ENCODE results near the gene AHI1. TPM values are rescaled to one million over a fixed set of nuclear protein-coding genes. Genes with fewer than 3 reads are reported as not detected.

The AHI1 gene
- total RNA-seq, 4 donors from 2014 or later, result 30.8 to 57.6 (median 38.0) TPM

DNA sequence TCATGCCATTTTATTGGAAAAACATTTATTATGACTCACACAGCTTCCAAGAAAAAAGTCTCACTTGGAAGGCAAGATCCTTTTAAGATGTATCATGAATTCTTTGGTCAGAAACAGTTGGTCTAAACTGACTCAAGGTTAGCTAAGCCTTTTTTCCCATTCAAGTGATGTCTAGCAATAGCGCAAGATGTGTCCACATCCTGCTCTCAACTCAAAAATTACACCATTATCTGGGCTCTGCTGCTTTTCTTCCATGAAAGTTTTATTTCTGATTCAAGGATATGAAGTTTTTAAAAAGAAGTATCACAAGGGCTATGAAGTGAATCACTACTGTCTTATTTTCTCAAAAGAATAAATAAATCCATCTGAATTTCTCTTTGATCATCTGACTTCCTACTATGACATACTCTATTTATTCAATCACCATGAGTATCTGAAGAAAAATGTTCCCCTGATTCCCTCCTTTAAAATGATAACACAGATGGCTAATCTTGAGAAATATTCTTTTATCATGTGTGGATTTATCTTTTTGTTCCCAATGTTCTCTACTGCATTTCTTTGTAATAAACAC lies 139.2 kb downstream of the AHI1 start:
- 92 to 94% methylated on average over 1 of the region's 1 CpG for WGBS, 2 donors
- DNase-seq (ENCODE audit: low spot score in 2 of 2), result no peak
- H3K4me1 ChIP-seq, result no peaks in the 10 kb centered on the region

GRCh38 chr6:135354407-135354806 lies 143.1 kb downstream of the AHI1 start:
- peaks cover 0 to 10% (median 0%) of the 10 kb centered on the region in 3 donors for H3K36me3 ChIP-seq
- DNase-seq (ENCODE audit: low spot score in 2 of 2), result no peak
- H3K27me3 ChIP-seq, result no peaks in the 10 kb centered on the region
- no peaks in the 10 kb centered on the region for H3K9me3 ChIP-seq
- no peak overlapping the region for H3K27ac ChIP-seq
- WGBS, 2 donors, result 74 to 90% methylated on average over 1 of the region's 1 CpG
- H3K4me1 ChIP-seq, result no peaks in the 10 kb centered on the region
- TF ChIP-seq CTCF (IDR thresholded peaks at IDR 0.05) (no peak), EP300 (IDR thresholded peaks at IDR 0.05) (no peak), POLR2A (IDR thresholded peaks at IDR 0.05) (no peak)
- no peak overlapping the region for H3K4me3 ChIP-seq

More for the DNA sequence above, 139.2 kb downstream of the AHI1 start:
- Histone ChIP-seq H3K27me3 (no peaks in the 10 kb centered on the region), H3K9me3 (peaks cover 0 to 6% (median 0%) of the 10 kb centered on the region in 4 donors), H3K4me3 (no peak overlapping the region), H3K36me3 (peaks cover 0 to 10% (median 0%) of the 10 kb centered on the region in 3 donors), H3K27ac (no peak overlapping the region)
- TF ChIP-seq CTCF (IDR thresholded peaks at IDR 0.05), result no peak
- no peak for TF ChIP-seq EP300 (IDR thresholded peaks at IDR 0.05)
- TF ChIP-seq POLR2A (IDR thresholded peaks at IDR 0.05), result no peak

DNA sequence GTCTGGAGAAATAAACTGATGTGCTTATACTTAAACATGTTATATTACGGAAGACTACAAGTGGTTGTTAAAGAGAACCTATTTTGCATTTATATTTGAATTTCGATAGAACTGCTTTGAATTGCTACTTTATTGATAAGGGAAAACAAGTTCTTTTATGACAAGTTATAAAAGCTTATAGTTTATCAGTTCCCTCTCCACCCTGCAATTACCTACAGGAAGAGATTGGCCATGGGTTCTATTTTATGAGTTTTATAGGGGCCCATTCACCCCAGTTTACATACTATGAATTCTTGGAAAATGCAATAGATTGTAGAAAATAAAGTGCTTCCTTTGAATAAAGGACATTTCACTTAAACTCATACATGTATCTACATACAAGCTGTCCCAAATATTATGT lies 144.4 kb downstream of the AHI1 start:
- Histone ChIP-seq H3K9me3 (no peaks in the 10 kb centered on the region), H3K27me3 (no peaks in the 10 kb centered on the region), H3K36me3 (peaks cover 0 to 16% (median 0%) of the 10 kb centered on the region in 3 donors), H3K27ac (no peak overlapping the region), H3K4me1 (no peaks in the 10 kb centered on the region), H3K4me3 (no peak overlapping the region)
- TF ChIP-seq POLR2A (IDR thresholded peaks at IDR 0.05) (no peak), EP300 (IDR thresholded peaks at IDR 0.05) (no peak), CTCF (IDR thresholded peaks at IDR 0.05) (no peak)
- no peak for DNase-seq (ENCODE audit: low spot score in 2 of 2)
- 93 to 97% methylated on average over 2 of the region's 2 CpGs for WGBS, 2 donors

DNA sequence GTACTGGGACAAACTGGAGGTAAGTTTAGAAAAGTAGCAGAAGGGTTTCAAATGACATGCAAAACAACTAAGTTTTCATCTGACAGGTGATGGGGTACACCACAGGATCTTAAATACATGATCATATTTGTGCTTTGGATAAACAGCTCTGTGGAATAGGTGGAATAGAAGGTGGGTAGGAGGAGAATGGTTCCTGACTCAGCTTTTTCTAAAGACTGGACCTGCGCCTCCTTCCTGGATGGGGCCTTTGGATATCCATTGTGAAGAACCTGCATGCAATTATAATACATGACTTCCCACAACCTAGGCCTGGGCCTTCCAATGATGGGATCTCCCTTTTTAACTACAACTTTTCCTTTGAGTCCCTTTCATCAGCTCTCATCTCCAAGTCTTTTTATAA lies 145.9 kb downstream of the AHI1 start:
- 97 to 100% methylated on average over 1 of the region's 1 CpG for WGBS, 2 donors

More for the DNA sequence above, 145.9 kb downstream of the AHI1 start:
- Histone ChIP-seq H3K27ac (no peak overlapping the region), H3K27me3 (no peaks in the 10 kb centered on the region), H3K4me1 (no peaks in the 10 kb centered on the region), H3K36me3 (peaks cover 0 to 17% (median 0%) of the 10 kb centered on the region in 3 donors), H3K4me3 (no peak overlapping the region), H3K9me3 (no peaks in the 10 kb centered on the region)
- no peak for DNase-seq (ENCODE audit: low spot score in 2 of 2)
- TF ChIP-seq POLR2A (IDR thresholded peaks at IDR 0.05) (no peak), CTCF (IDR thresholded peaks at IDR 0.05) (no peak), EP300 (IDR thresholded peaks at IDR 0.05) (no peak)

All from tibial nerve (tissue), 4 donors.